8988T (cell line): ENCODE measurements around the gene MTHFS.

Experiments
- DNase-seq: peaks from one replicate; pipeline ENCODE4 v3.0.0; 2011

The MTHFS gene

DNA sequence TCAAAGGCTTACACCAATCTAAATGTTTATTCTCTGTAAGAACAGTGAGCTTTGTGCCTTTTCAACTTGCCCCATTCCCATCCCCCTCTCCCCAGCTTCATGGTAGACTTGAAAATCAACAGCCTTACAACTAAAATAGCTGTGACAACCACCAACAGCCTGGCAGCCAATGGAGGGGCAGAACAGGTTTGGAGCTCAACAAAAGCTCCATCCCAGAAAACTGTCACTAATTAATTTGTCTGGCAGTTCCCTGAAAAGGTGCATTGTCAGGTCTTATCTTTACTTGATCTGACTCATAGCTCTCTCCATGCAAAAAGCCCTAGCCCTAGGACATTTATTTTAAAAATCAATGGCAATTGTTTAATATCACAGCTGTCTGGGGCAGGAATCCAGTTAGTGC is 22.6 kb downstream of the MTHFS start:
- DNase-seq = no peak

DNA sequence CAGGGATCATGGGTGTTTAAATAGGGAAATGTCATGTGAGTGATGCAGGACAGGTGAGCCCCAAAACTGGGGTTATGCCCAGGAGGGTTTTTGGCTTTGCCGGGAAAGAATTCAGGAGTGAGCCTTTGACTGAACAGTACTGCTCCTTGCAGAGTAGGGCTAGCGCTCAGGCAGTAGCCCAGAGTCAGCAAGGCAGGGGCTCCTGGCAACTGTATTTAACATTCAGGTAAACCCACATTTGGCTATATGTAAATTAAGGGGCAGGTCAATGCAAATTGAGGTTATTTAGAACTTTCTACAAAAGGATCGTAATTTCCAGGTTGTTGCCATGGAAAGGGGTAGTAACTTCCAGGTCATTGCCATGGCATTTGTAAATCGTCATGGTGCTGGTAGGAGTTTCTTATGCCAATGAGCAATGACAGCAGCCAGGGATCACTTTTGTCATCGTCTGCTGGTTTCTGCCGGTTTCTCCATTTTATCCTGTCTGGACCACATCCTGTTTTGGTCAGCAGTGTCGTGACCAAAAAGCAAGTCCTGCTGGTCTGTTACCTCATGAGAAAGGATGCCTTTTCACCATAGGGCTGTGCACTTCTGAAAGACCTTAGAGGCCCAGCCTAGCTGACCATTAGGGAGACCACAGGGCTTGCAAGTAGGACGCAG is 24.3 kb downstream of the MTHFS start:
- no peak for DNase-seq

- no peak for DNase-seq
Measured at GRCh38 chr15:79868554-79868953, 28.3 kb downstream of the MTHFS start.

DNA sequence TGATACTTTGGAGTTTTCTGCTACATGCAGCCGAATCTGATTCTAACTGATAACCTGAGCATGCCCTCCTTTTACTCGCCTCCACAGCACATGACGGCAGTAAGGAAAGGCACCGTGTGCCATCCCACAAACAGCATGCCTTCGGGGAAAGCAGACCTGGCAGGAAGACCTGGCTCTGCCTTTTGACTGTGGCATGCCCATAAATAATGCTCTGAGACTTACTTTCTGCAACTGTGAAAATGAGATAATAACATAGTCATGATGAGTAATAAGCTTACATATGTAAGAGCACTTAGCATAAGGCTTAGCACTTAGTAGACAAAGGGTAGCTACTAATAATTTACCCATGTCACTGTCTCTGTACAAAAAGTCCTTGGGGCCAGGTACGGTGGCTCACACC is 32.9 kb downstream of the MTHFS start:
- no peak for DNase-seq

- no peak for DNase-seq
Measured at GRCh38 chr15:79862191-79862590, 34.6 kb downstream of the MTHFS start.

- no peak for DNase-seq
Measured at GRCh38 chr15:79860661-79861060, 36.2 kb downstream of the MTHFS start.

DNA sequence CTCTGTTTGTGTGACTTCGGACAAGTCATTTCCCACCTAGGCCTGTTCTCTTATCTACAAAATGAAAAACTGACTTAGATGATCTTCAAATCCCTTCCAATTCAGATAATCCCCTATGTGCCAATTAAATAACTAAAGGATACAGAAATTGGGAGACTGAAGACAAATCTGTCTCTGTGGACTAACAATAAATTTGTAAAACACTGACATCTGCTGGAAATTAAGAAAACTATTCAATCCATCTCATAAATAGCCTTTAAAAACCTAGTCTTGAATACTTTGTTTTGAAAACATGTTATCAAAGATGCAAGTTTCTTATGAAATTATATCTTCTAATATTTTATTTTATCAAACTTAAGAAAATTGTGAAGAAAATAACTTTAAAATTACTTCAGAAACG is 38.3 kb downstream of the MTHFS start:
- DNase-seq = no peak

DNA sequence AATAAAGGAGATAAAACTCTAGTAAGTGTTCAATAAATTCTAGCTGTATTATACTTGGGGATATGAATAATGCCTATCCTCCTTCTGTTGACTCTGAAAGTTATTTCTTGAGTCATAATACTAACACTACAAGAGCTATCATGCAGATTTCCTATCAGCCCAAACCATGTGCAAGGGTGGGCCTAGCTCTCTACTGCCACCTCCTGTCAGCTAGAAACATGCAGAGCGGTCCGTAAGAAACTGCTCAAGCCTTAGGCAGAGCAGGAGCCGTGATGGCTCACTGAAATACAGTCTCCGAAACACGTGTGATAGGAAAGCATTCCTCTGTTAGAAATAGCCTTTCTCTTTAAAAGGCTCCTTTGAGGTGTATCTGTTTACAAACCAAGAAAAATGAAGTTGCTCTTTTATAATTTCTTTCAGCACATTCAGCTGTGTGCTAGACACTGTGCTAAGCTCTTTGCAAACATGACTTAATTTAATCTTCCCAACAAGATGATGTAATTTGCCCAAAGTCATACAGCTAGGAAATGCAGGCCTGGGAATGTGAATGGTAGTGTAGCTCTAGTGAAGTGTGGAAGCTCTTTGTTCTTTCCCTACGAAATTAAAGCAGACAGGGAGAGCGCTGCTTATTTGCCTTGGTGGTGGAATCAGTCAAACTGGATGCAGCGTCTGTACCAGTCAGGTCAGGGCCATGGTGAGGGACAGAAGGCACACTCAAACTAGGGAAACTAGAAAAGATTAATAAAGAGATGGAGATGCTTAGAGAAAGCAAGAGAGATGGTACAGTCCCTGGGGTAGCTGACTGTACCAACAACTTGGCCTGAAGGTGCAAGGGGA is 43.1 kb downstream of the MTHFS start:
- DNase-seq = no peak

DNA sequence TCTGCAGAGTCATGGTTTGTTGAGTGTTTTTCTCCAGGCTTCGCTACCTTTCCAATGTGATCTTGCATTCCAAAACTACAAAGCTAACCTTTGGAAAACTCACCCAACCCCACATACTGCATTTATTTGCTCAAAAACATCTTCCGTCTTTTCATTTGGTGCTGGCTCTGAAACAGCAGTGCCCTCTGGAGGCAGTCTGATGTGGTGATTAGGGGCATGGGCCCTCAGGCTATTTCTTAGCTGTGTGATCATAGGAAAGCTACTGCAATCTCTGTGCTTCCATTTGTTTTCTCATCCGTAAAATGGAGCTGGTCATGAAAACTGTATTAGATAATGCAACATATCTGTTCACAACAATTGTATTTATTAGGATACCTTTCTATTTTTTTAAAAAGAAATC is 47.0 kb downstream of the MTHFS start:
- no peak for DNase-seq

GRCh38 chr15:79846539-79846938 is 50.3 kb downstream of the MTHFS start:
- no peak for DNase-seq

DNA sequence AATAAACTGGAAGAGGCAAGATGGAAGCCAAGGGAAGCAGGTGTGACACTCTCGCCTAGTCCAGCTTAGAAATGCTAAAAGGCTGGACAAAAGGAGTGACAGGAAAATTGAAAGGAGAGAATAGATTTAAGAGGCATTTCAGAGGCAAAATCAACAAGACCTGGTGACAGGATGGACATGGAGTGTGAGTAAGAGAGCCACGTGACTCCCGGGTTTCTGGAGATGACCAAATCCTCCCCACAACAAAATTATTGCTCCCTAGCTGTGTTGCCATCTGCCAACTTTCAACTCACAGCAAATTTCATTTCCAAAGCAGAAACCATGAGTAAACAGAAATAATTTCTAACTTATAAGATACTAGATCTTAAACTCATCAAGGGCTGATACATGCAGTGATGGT is 52.6 kb downstream of the MTHFS start:
- no peak for DNase-seq

GRCh38 chr15:79837846-79838245 is 59.0 kb downstream of the MTHFS start:
- DNase-seq = no peak

GRCh38 chr15:79834495-79834894 is 62.3 kb downstream of the MTHFS start:
- DNase-seq = no peak

GRCh38 chr15:79832367-79833120 is 64.3 kb downstream of the MTHFS start:
- DNase-seq = no peak

- no peak for DNase-seq
Measured at GRCh38 chr15:79831604-79832003, 65.2 kb downstream of the MTHFS start.

GRCh38 chr15:79829950-79830349 is 66.9 kb downstream of the MTHFS start:
- DNase-seq = no peak

GRCh38 chr15:79828447-79828846 is 68.4 kb downstream of the MTHFS start:
- DNase-seq = no peak

DNA sequence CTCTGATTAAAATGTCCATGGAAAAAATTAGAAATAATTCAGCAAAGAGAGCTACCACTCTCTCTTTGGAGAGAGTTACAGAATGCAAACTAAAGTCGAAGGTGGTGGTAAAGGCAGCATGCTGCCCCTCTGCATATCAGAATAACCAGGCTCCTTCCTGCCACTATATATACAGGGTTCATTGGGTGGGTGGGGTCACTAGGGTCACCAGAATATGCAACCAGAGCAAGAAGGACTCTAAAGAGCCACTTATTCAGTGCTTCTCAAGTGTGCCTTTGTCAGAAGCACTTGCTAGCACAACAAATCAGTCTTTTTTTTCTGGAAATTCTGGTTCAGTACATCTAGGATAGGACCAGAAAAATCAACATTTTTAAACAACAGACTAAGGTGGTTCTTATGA is 70.0 kb downstream of the MTHFS start:
- no peak for DNase-seq

- DNase-seq = no peak
Measured at GRCh38 chr15:79824136-79824701, 72.6 kb downstream of the MTHFS start.

- no peak for DNase-seq
Measured at GRCh38 chr15:79820820-79821219, 76.0 kb downstream of the MTHFS start.

DNA sequence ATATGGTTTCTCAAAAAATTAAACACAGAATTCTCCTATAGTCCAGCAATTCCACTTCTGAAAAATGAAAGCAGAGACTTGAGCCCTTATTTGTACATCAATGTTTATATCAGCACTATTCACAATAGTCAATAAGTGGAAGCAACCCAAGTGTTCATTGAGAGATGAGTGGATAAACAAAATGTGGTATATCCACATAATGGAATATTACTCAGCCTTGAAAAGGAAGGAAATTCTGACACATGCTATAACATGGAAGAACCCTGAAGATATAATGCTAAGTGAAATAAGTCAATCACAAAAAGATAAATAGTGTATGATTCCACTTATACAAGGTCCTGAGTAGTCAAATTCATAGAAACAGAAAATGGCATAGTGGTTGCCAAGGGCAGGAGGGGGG is 76.6 kb downstream of the MTHFS start:
- no peak for DNase-seq

- DNase-seq = no peak
Measured at GRCh38 chr15:79816571-79816970, 80.2 kb downstream of the MTHFS start.

- no peak for DNase-seq
Measured at GRCh38 chr15:79815468-79815867, 81.3 kb downstream of the MTHFS start.

- DNase-seq = no peak
Measured at GRCh38 chr15:79812541-79812940, 84.3 kb downstream of the MTHFS start.
